CD4-positive, CD25-positive, alpha-beta regulatory T cell (primary cell): Measurements from ENCODE around the gene TDRD9. TPM values are rescaled to one million over a fixed set of nuclear protein-coding genes. Genes with fewer than 3 reads are reported as not detected.

Source experiments
- ATAC-seq, 2 donors: fragments of 150-1000 bp; cut with Tn5 transposase; one replicate each; pipeline ENCODE4 v1.10.0; 2021; ENCODE audit warnings: low read depth in 2 of 2, moderate number of reproducible peaks in 2 of 2, moderate library complexity in 1 of 2
- DNase-seq, 3 donors: peaks; one replicate each; pipeline versions ENCODE4 v3.0.0 to v3.0.0-alpha.2; 2012 to 2022; ENCODE audit warnings: mixed read lengths in 1 of 3
- H3K27ac ChIP-seq: one replicate; pipeline ENCODE4 v1.7.0; 2013; ENCODE audit warnings: mild to moderate bottlenecking, low read length; ENCODE audit not compliant: insufficient read depth, poor library complexity, severe bottlenecking
- H3K27me3 ChIP-seq: one replicate; pipeline ENCODE4 v1.7.0; 2013; ENCODE audit warnings: low read length; ENCODE audit not compliant: control insufficient read depth, insufficient read depth
- H3K36me3 ChIP-seq: one replicate; pipeline ENCODE4 v1.7.0; 2013; ENCODE audit warnings: mild to moderate bottlenecking, low read length, moderate library complexity; ENCODE audit not compliant: control insufficient read depth, insufficient read depth
- H3K4me1 ChIP-seq: 2 replicates; pipeline ENCODE4 v1.7.0; 2013; ENCODE audit warnings: mild to moderate bottlenecking, low read length; ENCODE audit not compliant: insufficient read depth, control insufficient read depth, poor library complexity, severe bottlenecking
- H3K4me3 ChIP-seq: one replicate; pipeline ENCODE4 v1.7.0; 2013; ENCODE audit warnings: low read depth, mild to moderate bottlenecking, low read length, moderate library complexity
- H3K9me3 ChIP-seq, 2 experiments: 1 replicate in 1 of 2; 2 replicates in 1 of 2; pipeline ENCODE4 v1.7.0; 2013; ENCODE audit warnings: low read length in 2 of 2, mild to moderate bottlenecking in 1 of 2, moderate library complexity in 1 of 2; ENCODE audit not compliant: control insufficient read depth in 2 of 2
- H3K27ac Mint-ChIP-seq, 3 donors: one replicate each; pipeline ENCODE4 v1.8.0; 2020 to 2022; ENCODE audit warnings: mild to moderate bottlenecking in 3 of 3, mixed read lengths in 3 of 3, moderate library complexity in 2 of 3
- H3K27me3 Mint-ChIP-seq: one replicate; pipeline ENCODE4 v1.8.0; 2022; ENCODE audit warnings: mild to moderate bottlenecking, mixed read lengths
- H3K36me3 Mint-ChIP-seq: one replicate; pipeline ENCODE4 v1.8.0; 2020; ENCODE audit warnings: mixed read lengths
- H3K4me1 Mint-ChIP-seq, 4 donors: one replicate each; pipeline ENCODE4 v1.8.0; 2020 to 2022; ENCODE audit warnings: mixed read lengths in 4 of 4, mild to moderate bottlenecking in 1 of 4
- H3K4me3 Mint-ChIP-seq, 4 donors: one replicate each; pipeline ENCODE4 v1.8.0; 2020 to 2022; ENCODE audit warnings: mild to moderate bottlenecking in 4 of 4, mixed read lengths in 4 of 4, moderate library complexity in 3 of 4
- H3K9me3 Mint-ChIP-seq, 7 donors: one replicate each; pipeline ENCODE4 v1.8.0; 2020 to 2022; ENCODE audit warnings: mixed read lengths in 7 of 7, mild to moderate bottlenecking in 3 of 7, moderate library complexity in 2 of 7
- polyA plus RNA-seq, 4 donors: library from polyadenylated mRNA; unstranded; fragments of 300-500 nt; fragmentation: Illumina TruSeq; gene quantifications; one replicate each; pipeline ENCODE4 v1.2.3, GENCODE V29; 2021
- total RNA-seq: library from RNA; stranded (reverse); gene quantifications from one replicate; pipeline ENCODE4 v1.2.3, GENCODE V29; 2022

The TDRD9 gene
- total and polyA plus RNA-seq, 5 donors from 2014 or later: 0.11 to 0.37 (median 0.14) TPM; not detected in 2

DNA sequence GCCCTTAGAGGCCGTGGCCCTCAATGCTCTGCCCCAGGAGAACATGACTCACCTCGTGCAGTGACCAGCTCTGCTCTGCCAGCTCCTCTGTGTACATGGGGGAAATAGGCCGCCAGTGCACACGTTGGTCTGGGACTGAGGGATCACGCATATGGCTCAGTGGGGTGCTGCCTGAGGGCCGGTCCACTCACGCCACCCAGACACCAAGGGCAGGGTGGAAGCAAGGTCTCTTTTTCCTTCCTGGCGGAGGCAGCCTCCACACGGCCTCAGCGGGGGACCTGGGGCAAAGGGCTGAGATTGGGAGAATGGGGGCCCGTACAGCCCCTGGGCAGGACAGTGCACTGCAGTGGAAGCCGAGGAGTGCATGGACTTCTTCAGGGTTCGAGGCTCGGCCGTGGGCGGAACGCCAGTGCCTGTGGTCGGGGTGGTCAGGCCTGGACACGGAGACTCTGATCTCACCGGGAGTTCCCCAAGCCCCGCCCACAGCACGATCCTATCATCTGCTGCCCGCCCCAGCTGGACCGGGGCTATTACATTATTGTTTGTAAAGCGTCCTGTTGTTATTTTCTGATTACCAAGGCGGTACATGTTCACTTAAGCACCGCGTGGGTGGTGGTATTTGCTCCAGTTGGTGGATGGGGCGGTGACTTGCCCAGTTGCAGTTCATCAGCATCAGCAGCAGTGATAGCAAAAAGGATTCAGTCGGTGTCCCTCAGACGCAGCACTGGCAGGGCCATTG lies 38.8 kb upstream of the TDRD9 start:
- Histone ChIP-seq H3K36me3 (no peaks in the 10 kb centered on the region), H3K27me3 (no peaks in the 10 kb centered on the region), H3K4me3 (no peak overlapping the region), H3K4me1 (no peaks in the 10 kb centered on the region), H3K27ac (no peak overlapping the region), H3K9me3 (no peaks in the 10 kb centered on the region)
- DNase-seq: no peak
- no peaks in the 10 kb centered on the region for H3K4me1 Mint-ChIP-seq
- H3K27me3 Mint-ChIP-seq: no peaks in the 10 kb centered on the region
- no peak overlapping the region for H3K27ac Mint-ChIP-seq
- H3K36me3 Mint-ChIP-seq: no peaks in the 10 kb centered on the region
- ATAC-seq: no peak
- H3K4me3 Mint-ChIP-seq: no peak overlapping the region
- H3K9me3 Mint-ChIP-seq: no peaks in the 10 kb centered on the region

DNA sequence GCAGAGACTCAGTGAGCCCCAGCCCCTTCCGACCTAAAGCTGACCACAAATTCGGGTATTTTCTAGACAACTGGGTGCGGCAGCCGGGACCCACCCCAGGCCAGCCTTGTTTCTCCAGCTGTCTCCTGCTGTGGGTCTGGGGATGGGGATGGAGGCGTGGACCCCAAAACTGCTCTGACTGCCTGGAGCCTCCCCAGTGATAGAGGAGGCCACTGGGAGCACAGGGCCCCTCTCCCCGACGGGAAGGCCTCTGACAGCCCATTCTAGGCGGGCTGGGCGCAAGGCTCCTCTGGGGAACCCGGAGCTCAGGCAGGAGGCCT lies 38.2 kb upstream of the TDRD9 start:
- H3K27ac ChIP-seq: no peak overlapping the region
- H3K36me3 Mint-ChIP-seq: no peaks in the 10 kb centered on the region
- no peak for ATAC-seq

GRCh38 chr14:103890821-103891666 lies 37.2 kb upstream of the TDRD9 start:
- H3K27me3 ChIP-seq: no peaks in the 10 kb centered on the region
- H3K27ac Mint-ChIP-seq: no peak overlapping the region
- ATAC-seq (no peak), DNase-seq (no peak)
- no peaks in the 10 kb centered on the region for H3K9me3 Mint-ChIP-seq
- H3K4me1 Mint-ChIP-seq: no peaks in the 10 kb centered on the region
- no peaks in the 10 kb centered on the region for H3K36me3 ChIP-seq
- H3K4me3 ChIP-seq: no peak overlapping the region
- no peaks in the 10 kb centered on the region for H3K36me3 Mint-ChIP-seq
- no peaks in the 10 kb centered on the region for H3K4me1 ChIP-seq
- H3K27ac ChIP-seq: no peak overlapping the region
- no peak overlapping the region for H3K4me3 Mint-ChIP-seq
- no peaks in the 10 kb centered on the region for H3K9me3 ChIP-seq
- no peaks in the 10 kb centered on the region for H3K27me3 Mint-ChIP-seq

More for the DNA sequence above, 38.2 kb upstream of the TDRD9 start:
- H3K27ac Mint-ChIP-seq: no peak overlapping the region
- no peak overlapping the region for H3K4me3 Mint-ChIP-seq
- H3K27me3 Mint-ChIP-seq: no peaks in the 10 kb centered on the region
- no peaks in the 10 kb centered on the region for H3K27me3 ChIP-seq
- no peak for DNase-seq
- H3K9me3 ChIP-seq: no peaks in the 10 kb centered on the region
- H3K4me1 ChIP-seq: no peaks in the 10 kb centered on the region
- H3K4me3 ChIP-seq: no peak overlapping the region
- no peaks in the 10 kb centered on the region for H3K36me3 ChIP-seq
- H3K4me1 Mint-ChIP-seq: no peaks in the 10 kb centered on the region
- no peaks in the 10 kb centered on the region for H3K9me3 Mint-ChIP-seq

- no peaks in the 10 kb centered on the region for H3K4me1 Mint-ChIP-seq
- Histone ChIP-seq H3K4me1 (no peaks in the 10 kb centered on the region), H3K4me3 (no peak overlapping the region), H3K9me3 (no peaks in the 10 kb centered on the region), H3K36me3 (no peaks in the 10 kb centered on the region), H3K27me3 (no peaks in the 10 kb centered on the region), H3K27ac (no peak overlapping the region)
- ATAC-seq: no peak
- no peaks in the 10 kb centered on the region for H3K36me3 Mint-ChIP-seq
- no peak overlapping the region for H3K4me3 Mint-ChIP-seq
- H3K9me3 Mint-ChIP-seq: no peaks in the 10 kb centered on the region
- no peaks in the 10 kb centered on the region for H3K27me3 Mint-ChIP-seq
- no peak for DNase-seq
- no peak overlapping the region for H3K27ac Mint-ChIP-seq
Measured at GRCh38 chr14:103891667-103892215, 36.5 kb upstream of the TDRD9 start.

DNA sequence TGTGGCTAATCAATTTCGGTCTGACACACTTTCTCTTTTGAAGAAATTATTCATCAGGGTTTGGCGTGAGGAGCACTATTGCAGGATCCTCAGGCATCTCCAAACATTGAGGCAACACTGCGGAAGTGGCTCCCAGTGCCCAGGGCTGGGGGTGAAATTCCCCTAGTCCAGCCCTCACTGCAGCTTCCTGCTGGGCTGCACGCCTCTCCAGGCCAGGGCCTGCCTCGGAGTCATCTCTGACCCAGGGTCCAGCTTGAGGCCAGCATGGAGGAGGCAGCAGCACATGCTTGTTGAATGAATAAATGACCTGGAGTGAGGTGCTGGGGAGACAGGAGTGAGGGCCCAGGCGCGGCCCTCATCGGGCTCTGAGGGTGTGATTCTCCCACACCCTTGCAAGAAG lies 36.0 kb upstream of the TDRD9 start:
- H3K9me3 ChIP-seq: no peaks in the 10 kb centered on the region
- DNase-seq (no peak), ATAC-seq (no peak)
- H3K36me3 ChIP-seq: no peaks in the 10 kb centered on the region
- H3K4me3 ChIP-seq: no peak overlapping the region
- H3K27ac ChIP-seq: no peak overlapping the region
- no peaks in the 10 kb centered on the region for H3K4me1 ChIP-seq
- H3K27ac Mint-ChIP-seq: no peak overlapping the region
- no peaks in the 10 kb centered on the region for H3K27me3 ChIP-seq
- H3K36me3 Mint-ChIP-seq: no peaks in the 10 kb centered on the region
- no peaks in the 10 kb centered on the region for H3K4me1 Mint-ChIP-seq
- no peaks in the 10 kb centered on the region for H3K27me3 Mint-ChIP-seq
- no peaks in the 10 kb centered on the region for H3K9me3 Mint-ChIP-seq
- no peak overlapping the region for H3K4me3 Mint-ChIP-seq

- H3K27ac ChIP-seq: no peak overlapping the region
- no peak overlapping the region for H3K4me3 ChIP-seq
- ATAC-seq (no peak), DNase-seq (no peak)
- no peaks in the 10 kb centered on the region for H3K27me3 ChIP-seq
- Mint-ChIP-seq H3K4me1 (no peaks in the 10 kb centered on the region), H3K27me3 (peaks cover 8% of the 10 kb centered on the region), H3K27ac (no peak overlapping the region), H3K9me3 (no peaks in the 10 kb centered on the region), H3K36me3 (no peaks in the 10 kb centered on the region), H3K4me3 (no peak overlapping the region)
- H3K4me1 ChIP-seq: no peaks in the 10 kb centered on the region
- H3K9me3 ChIP-seq: no peaks in the 10 kb centered on the region
- H3K36me3 ChIP-seq: no peaks in the 10 kb centered on the region
Measured at GRCh38 chr14:103894034-103894722, 34.1 kb upstream of the TDRD9 start.

- DNase-seq (no peak), ATAC-seq (no peak)
- H3K4me3 ChIP-seq: no peak overlapping the region
- Mint-ChIP-seq H3K9me3 (no peaks in the 10 kb centered on the region), H3K4me3 (no peak overlapping the region), H3K27me3 (peaks cover 8% of the 10 kb centered on the region), H3K4me1 (no peaks in the 10 kb centered on the region), H3K27ac (no peak overlapping the region), H3K36me3 (no peaks in the 10 kb centered on the region)
- no peaks in the 10 kb centered on the region for H3K36me3 ChIP-seq
- H3K27me3 ChIP-seq: no peaks in the 10 kb centered on the region
- H3K9me3 ChIP-seq: no peaks in the 10 kb centered on the region
- H3K4me1 ChIP-seq: no peaks in the 10 kb centered on the region
- H3K27ac ChIP-seq: no peak overlapping the region
Measured at GRCh38 chr14:103894723-103895059, 33.6 kb upstream of the TDRD9 start.
